HepG2 (cell line): ENCODE data around the gene SLC13A3. TPM values are rescaled to one million over a fixed set of nuclear protein-coding genes. Genes with fewer than 3 reads are reported as not detected.

Experiments
- AGO1 ChIP-seq: fragments of 200-400 bp; formaldehyde crosslinking; IDR thresholded peaks from 2 replicates; pipeline ENCODE4 v1.6.1; 2017; ENCODE audit warnings: mild to moderate bottlenecking, low read depth, low read length, moderate library complexity; ENCODE audit not compliant: poor library complexity, severe bottlenecking
- AHR ChIP-seq: IDR thresholded peaks from 2 replicates; pipeline ENCODE4 v1.6.1; 2018; ENCODE audit warnings: missing genetic modification reagents, missing compliant biosample characterization
- E2F5 ChIP-seq: sonication (generic); formaldehyde crosslinking; conservative IDR thresholded peaks from 2 replicates; pipeline ENCODE4 v1.4.0; 2020; ENCODE audit warnings: missing genetic modification reagents
- FOXJ3 ChIP-seq: sonication (generic); formaldehyde crosslinking; IDR thresholded peaks from 2 replicates; pipeline ENCODE4 v1.4.0; 2020; ENCODE audit warnings: missing genetic modification reagents, mild to moderate bottlenecking, borderline replicate concordance
- HIC2 ChIP-seq: sonication (generic); formaldehyde crosslinking; IDR thresholded peaks from 2 replicates; pipeline ENCODE4 v1.9.0; 2022; ENCODE audit warnings: low read depth, missing genetic modification reagents
- ISX ChIP-seq: sonication (generic); formaldehyde crosslinking; conservative IDR thresholded peaks from 2 replicates; pipeline ENCODE4 v1.5.0; 2020; ENCODE audit warnings: missing genetic modification reagents
- KDM3A ChIP-seq: IDR thresholded peaks from 2 replicates; pipeline ENCODE4 v1.6.1; 2018; ENCODE audit warnings: low read depth, missing compliant biosample characterization
- KLF11 ChIP-seq: IDR thresholded peaks from 2 replicates; pipeline ENCODE4 v1.6.1; 2016; ENCODE audit warnings: missing compliant biosample characterization
- MAFK ChIP-seq, 2 experiments: IDR thresholded peaks in 1 of 2; conservative IDR thresholded peaks in 1 of 2; 2 replicates each; pipeline ENCODE4 v1.6.1; 2011; ENCODE audit warnings: improper control_type of control experiment in 2 of 2, low read length in 2 of 2
- MIER2 ChIP-seq: IDR thresholded peaks from 2 replicates; pipeline ENCODE4 v1.6.1; 2016; ENCODE audit warnings: missing biosample characterization, missing genetic modification reagents
- MXD4 ChIP-seq: IDR thresholded peaks from 2 replicates; pipeline ENCODE4 v1.6.1; 2016; ENCODE audit warnings: mild to moderate bottlenecking, missing biosample characterization, missing genetic modification reagents
- RXRA ChIP-seq: sonication (generic); formaldehyde crosslinking; IDR thresholded peaks from 2 replicates; pipeline ENCODE4 v1.5.1; 2020; ENCODE audit warnings: missing genetic modification reagents
- SSRP1 ChIP-seq: IDR thresholded peaks from 2 replicates; pipeline ENCODE4 v1.6.1; 2016; ENCODE audit warnings: control low read depth
- TFDP1 ChIP-seq: IDR thresholded peaks from 2 replicates; pipeline ENCODE4 v1.6.1; 2016; ENCODE audit warnings: missing compliant biosample characterization, missing genetic modification reagents, borderline replicate concordance
- TGIF2 ChIP-seq: IDR thresholded peaks from 2 replicates; pipeline ENCODE4 v1.6.1; 2016; ENCODE audit warnings: control low read depth, missing compliant biosample characterization
- ZFAT ChIP-seq: sonication (generic); formaldehyde crosslinking; conservative IDR thresholded peaks from 2 replicates; pipeline ENCODE4 v1.8.1; 2023; ENCODE audit warnings: missing genetic modification reagents, inconsistent platforms
- ZNF282 ChIP-seq: fragments of 450-650 bp; IDR thresholded peaks from 2 replicates; pipeline ENCODE4 v1.6.1; 2018; ENCODE audit not compliant: partially characterized antibody
- ZNF567 ChIP-seq: sonication (generic); formaldehyde crosslinking; IDR thresholded peaks from 2 replicates; pipeline ENCODE4 v1.8.1; 2023; ENCODE audit warnings: mild to moderate bottlenecking, missing genetic modification reagents, borderline replicate concordance
- ZNF782 ChIP-seq: sonication (generic); formaldehyde crosslinking; IDR thresholded peaks from 2 replicates; pipeline ENCODE4 v1.4.0; 2020; ENCODE audit warnings: missing genetic modification reagents, mild to moderate bottlenecking, borderline replicate concordance
- ZNF839 ChIP-seq: sonication (generic); formaldehyde crosslinking; IDR thresholded peaks from 2 replicates; pipeline ENCODE4 v1.4.0; 2020; ENCODE audit warnings: missing genetic modification reagents, mild to moderate bottlenecking, borderline replicate concordance
- polyA plus RNA-seq, 8 experiments: library from polyadenylated mRNA; depleted of rRNA in 3 of 8; stranded (reverse) in 7 of 8; unstranded in 1 of 8; fragments of >200 nt; fragmentation: Illumina TruSeq in 4 of 8; extraction: Trizol in 4 of 8; gene quantifications; 2 replicates each; pipeline versions ENCODE4 v1.2.1 to v1.2.3, GENCODE V29; 2011 to 2016; ENCODE audit warnings: low read depth in 4 of 8, missing spikeins in 1 of 8, mixed read lengths in 1 of 8; ENCODE audit not compliant: insufficient read depth in 1 of 8
- total RNA-seq, 5 experiments: library from RNA; depleted of rRNA; stranded (reverse); fragments of >200 nt; fragmentation: Illumina TruSeq; extraction: Trizol; gene quantifications; 2 replicates each; pipeline ENCODE4 v1.2.3, GENCODE V29; 2016; ENCODE audit warnings: low read depth in 1 of 5
- TF ChIP-seq, protein P1 (sequence below): sonication (generic); formaldehyde crosslinking; IDR thresholded peaks from 2 replicates; pipeline ENCODE4 v1.8.0; 2022; ENCODE audit warnings: mild to moderate bottlenecking, missing genetic modification reagents
- TF ChIP-seq, protein P2 (sequence below): sonication (generic); formaldehyde crosslinking; IDR thresholded peaks from 2 replicates; pipeline ENCODE4 v1.5.0; 2020; ENCODE audit warnings: missing genetic modification reagents
- TF ChIP-seq, protein P3 (sequence below): sonication (generic); formaldehyde crosslinking; IDR thresholded peaks from 2 replicates; pipeline ENCODE4 v1.8.1; 2023; ENCODE audit warnings: missing genetic modification reagents, inconsistent platforms, borderline replicate concordance

Gene SLC13A3
- total and polyA plus RNA-seq, 2 of the 13 experiments (the other 11 are each of a cell fraction or from before 2014, with no cell fraction given) = 66.5 to 76.0 TPM

DNA sequence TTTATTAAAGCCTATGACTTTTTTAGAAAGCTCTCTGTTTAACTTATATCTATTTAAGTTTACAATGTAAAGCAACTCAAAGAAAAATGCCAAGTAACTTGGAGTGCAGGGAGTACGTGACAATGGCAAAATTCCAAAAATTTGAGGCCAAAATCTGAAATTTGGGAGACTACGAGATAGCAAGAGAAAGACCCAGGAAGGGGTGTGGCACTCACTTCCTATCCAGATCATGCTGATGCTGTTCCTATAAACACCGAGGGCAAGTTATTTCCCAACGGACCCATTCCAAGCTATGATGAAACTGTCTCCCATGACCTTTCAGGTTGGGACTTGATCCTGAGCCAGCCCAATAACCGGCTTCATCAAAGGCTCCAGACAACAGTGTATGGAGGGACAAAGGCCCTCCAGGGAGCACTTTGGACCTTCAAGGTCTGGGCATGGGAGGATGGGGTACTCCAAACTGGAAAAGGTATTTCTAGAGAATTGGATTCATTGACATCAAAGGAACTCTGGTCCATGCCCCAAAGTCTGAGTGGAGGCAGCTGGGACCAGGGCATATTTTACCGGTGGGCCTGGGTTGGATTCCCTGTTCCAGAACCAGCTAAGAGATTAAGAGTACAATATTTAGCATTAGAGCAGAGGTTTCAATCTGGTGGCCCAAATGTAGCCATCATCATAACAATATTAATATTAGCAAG is 15.7 kb upstream of the SLC13A3 start (continued):
- TF ChIP-seq HIC2 (CRISPR knock-in tag) (peak; percentile 93), FOXJ3 (peak; percentile 100), ZNF839 (no peak), KLF11 (CRISPR knock-in tag) (peak; percentile 97), TFDP1 (CRISPR knock-in tag) (peak; percentile 75), MIER2 (CRISPR knock-in tag) (peak; percentile 90), E2F5 (CRISPR knock-in tag) (no peak), ZFAT (CRISPR knock-in tag) (0 out of 2 replicates have a peak, but pooled peaks have one; percentile 73), MXD4 (CRISPR knock-in tag) (peak; percentile 85), AHR (peak; percentile 75; the same call in 1 of the 2 replicates), ISX (0 out of 2 replicates have a peak, but pooled peaks have one; percentile 58), SSRP1 (CRISPR knock-in tag) (peak; percentile 92), AGO1 (no peak), TGIF2 (peak; percentile 97), ZNF282 (no peak), MAFK (conservative IDR thresholded peaks at IDR 0.05 in 1 of 2, IDR thresholded peaks at IDR 0.05 in 1 of 2; ENCODE audit: low read length in 2 of 2) (peak; percentile 16 to 41; a peak in 2 of 4 replicates), KDM3A (peak; percentile 99), ZNF782 (peak; percentile 90; the same call in 1 of the 2 replicates), ZNF567 (CRISPR knock-in tag) (0 out of 2 replicates have a peak, but pooled peaks have one; percentile 9), RXRA (CRISPR knock-in tag) (peak; percentile 99)
- TF ChIP-seq, protein P1, sequence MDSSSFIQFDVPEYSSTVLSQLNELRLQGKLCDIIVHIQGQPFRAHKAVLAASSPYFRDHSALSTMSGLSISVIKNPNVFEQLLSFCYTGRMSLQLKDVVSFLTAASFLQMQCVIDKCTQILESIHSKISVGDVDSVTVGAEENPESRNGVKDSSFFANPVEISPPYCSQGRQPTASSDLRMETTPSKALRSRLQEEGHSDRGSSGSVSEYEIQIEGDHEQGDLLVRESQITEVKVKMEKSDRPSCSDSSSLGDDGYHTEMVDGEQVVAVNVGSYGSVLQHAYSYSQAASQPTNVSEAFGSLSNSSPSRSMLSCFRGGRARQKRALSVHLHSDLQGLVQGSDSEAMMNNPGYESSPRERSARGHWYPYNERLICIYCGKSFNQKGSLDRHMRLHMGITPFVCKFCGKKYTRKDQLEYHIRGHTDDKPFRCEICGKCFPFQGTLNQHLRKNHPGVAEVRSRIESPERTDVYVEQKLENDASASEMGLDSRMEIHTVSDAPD (CRISPR knock-in tag) = peak; percentile 98
- TF ChIP-seq, protein P2, sequence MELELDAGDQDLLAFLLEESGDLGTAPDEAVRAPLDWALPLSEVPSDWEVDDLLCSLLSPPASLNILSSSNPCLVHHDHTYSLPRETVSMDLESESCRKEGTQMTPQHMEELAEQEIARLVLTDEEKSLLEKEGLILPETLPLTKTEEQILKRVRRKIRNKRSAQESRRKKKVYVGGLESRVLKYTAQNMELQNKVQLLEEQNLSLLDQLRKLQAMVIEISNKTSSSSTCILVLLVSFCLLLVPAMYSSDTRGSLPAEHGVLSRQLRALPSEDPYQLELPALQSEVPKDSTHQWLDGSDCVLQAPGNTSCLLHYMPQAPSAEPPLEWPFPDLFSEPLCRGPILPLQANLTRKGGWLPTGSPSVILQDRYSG (CRISPR knock-in tag) = peak; percentile 93
- TF ChIP-seq, protein P3, sequence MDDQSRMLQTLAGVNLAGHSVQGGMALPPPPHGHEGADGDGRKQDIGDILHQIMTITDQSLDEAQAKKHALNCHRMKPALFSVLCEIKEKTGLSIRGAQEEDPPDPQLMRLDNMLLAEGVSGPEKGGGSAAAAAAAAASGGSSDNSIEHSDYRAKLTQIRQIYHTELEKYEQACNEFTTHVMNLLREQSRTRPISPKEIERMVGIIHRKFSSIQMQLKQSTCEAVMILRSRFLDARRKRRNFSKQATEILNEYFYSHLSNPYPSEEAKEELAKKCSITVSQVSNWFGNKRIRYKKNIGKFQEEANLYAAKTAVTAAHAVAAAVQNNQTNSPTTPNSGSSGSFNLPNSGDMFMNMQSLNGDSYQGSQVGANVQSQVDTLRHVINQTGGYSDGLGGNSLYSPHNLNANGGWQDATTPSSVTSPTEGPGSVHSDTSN (CRISPR knock-in tag) = peak; percentile 80
